CD4-positive, alpha-beta T cell treated with Interleukin-6 for 4 hours (primary cell): Measurements from ENCODE around the gene ARPC1B.
"Not testable (repeated sequence)": the region's sequence is repeated elsewhere in the genome, so short reads cannot be mapped to it uniquely, and the experiment has no call there.

Source experiments
- DNase-seq: peaks from one replicate; pipeline ENCODE4 v3.0.0-alpha.2; 2020; ENCODE audit warnings: mixed read lengths

The ARPC1B gene

GRCh38 chr7:99374111-99375064 is at the start of gene ARPC1B:
Gene ARPC1B (plus strand): TSS chr7:99374730. CDS start chr7:99385715, 10,985 bp downstream.
- DNase-seq = peak; percentile 93

- DNase-seq = no peak
Observed at GRCh38 chr7:99325001-99325493, 49.5 kb upstream of the ARPC1B start.

GRCh38 chr7:99325592-99326407 is 48.7 kb upstream of the ARPC1B start, which contains the start of gene ARPC1A:
Gene ARPC1A (plus strand): TSS chr7:99325898. CDS start chr7:99333354, 7,456 bp downstream.
- DNase-seq = peak; percentile 94

GRCh38 chr7:99326408-99326782 is 48.1 kb upstream of the ARPC1B start:
- no peak for DNase-seq

GRCh38 chr7:99330314-99330961 is 44.1 kb upstream of the ARPC1B start:
- not testable (repeated sequence) for DNase-seq

- no peak for DNase-seq
Observed at GRCh38 chr7:99331002-99331401, 43.5 kb upstream of the ARPC1B start.

- DNase-seq = no peak
Observed at GRCh38 chr7:99339595-99339994, 34.9 kb upstream of the ARPC1B start.

- no peak for DNase-seq
Observed at GRCh38 chr7:99340659-99341058, 33.9 kb upstream of the ARPC1B start.

GRCh38 chr7:99344061-99344647 is 30.4 kb upstream of the ARPC1B start:
- no peak for DNase-seq

GRCh38 chr7:99350641-99351040 is 23.9 kb upstream of the ARPC1B start:
- not testable (repeated sequence) for DNase-seq

GRCh38 chr7:99352247-99352646 is 22.3 kb upstream of the ARPC1B start:
- no peak for DNase-seq

GRCh38 chr7:99355098-99355497 is 19.4 kb upstream of the ARPC1B start:
- DNase-seq = no peak

- no peak for DNase-seq
Observed at GRCh38 chr7:99357701-99358490, 16.6 kb upstream of the ARPC1B start.

- DNase-seq = not testable (repeated sequence)
Observed at GRCh38 chr7:99358521-99358920, 16.0 kb upstream of the ARPC1B start.

- DNase-seq = no peak
Observed at GRCh38 chr7:99359465-99360154, 14.9 kb upstream of the ARPC1B start.

GRCh38 chr7:99362801-99363200 is 11.7 kb upstream of the ARPC1B start:
- DNase-seq = no peak

GRCh38 chr7:99363286-99363685 is 11.2 kb upstream of the ARPC1B start:
- no peak for DNase-seq

- DNase-seq = peak; percentile 80
Observed at GRCh38 chr7:99365318-99366141, 9.0 kb upstream of the ARPC1B start.

- no peak for DNase-seq
Observed at GRCh38 chr7:99366646-99367045, 7.9 kb upstream of the ARPC1B start.
